Sigmoid colon (tissue), 3 donors: ENCODE data around the gene CEP164.

Experiments
- CTCF ChIP-seq, 4 experiments: fragments of 450-650 bp in 3 of 4; fragments of 200-600 bp in 1 of 4; IDR thresholded peaks; one replicate each; pipeline ENCODE4 v1.5.1; 2016 to 2019; ENCODE audit warnings: antibody characterized with exemption in 4 of 4, mild to moderate bottlenecking in 3 of 4, moderate library complexity in 2 of 4
- POLR2A ChIP-seq, 2 donors: fragments of 450-650 bp; IDR thresholded peaks; one replicate each; pipeline ENCODE4 v1.6.1; 2016; ENCODE audit warnings: antibody characterized with exemption in 2 of 2, mild to moderate bottlenecking in 2 of 2, moderate library complexity in 2 of 2

GRCh38 chr11:117428856-117429229 is 101.2 kb downstream of the CEP164 start:
- TF ChIP-seq POLR2A (IDR thresholded peaks at IDR 0.05): no peak
- no peak for TF ChIP-seq CTCF (IDR thresholded peaks at IDR 0.05)
